NOMO-1 (cell line): ENCODE data around the gene TMEM14A.
"Not testable (repeated sequence)": the region's sequence is repeated elsewhere in the genome, so short reads cannot be mapped to it uniquely, and the experiment has no call there.

Experiments used
- DNase-seq, 2 experiments: peaks; one replicate each; lab custom pipeline; 2025; ENCODE audit not compliant: unreplicated experiment in 2 of 2; lab: John Stamatoyannopoulos, UW

The TMEM14A gene

DNA sequence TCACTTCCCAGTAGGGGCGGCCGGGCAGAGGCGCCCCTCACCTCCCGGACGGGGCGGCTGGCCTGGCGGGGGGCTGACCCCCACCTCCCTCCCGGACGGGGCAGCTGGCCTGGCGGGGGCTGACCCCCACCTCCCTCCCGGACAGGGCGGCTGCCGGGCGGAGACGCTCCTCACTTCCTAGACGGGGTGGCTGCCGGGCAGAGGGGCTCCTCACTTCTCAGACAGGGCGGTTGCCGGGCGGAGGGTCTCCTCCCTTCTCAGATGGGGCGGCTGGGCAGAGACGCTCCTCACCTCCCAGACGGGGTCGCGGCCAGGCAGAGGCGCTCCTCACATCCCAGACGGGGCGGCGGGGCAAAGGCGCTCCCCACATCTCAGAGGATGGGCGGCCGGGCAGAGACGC is 15.0 kb upstream of the TMEM14A start:
- not testable (repeated sequence) for DNase-seq

DNA sequence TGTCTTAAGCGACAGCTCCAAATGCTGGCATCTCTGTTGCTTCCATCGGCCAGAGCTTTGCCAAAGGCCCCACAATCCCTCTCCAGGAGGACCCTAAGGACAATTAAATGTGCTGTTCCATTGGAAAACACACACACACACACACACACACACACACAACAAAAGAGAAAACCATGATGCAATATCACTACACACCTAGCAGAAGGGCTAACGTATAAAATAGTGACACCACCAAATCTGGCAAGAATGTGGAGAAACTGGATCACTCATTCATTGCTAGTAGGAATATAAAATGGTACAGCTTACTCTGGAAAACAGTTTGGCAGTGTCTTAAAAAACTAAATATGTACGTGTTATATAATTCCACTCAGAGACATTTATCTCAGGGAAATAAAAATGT is 13.0 kb upstream of the TMEM14A start:
- no peak for DNase-seq

- DNase-seq: no peak
Observed at GRCh38 chr6:52661551-52661950, 9.4 kb upstream of the TMEM14A start.

DNA sequence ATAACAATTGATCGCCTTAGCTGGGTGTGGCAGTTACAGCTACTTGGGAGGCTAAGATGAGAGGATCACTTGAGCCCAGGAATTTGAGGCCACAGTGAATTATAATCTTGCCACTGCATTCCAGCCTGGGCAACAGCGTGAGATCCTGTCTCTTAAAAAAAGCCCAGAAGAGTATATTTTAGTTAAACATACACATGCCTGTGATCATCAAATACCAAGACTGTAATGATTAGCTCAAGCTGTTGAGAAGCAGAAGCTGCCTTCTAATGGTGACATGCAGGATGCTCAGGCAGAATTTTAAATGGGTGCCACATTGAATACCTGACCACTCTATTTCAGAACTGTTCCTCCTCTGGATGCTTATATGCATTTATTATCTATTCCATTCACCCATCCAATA is 8.9 kb upstream of the TMEM14A start:
- no peak for DNase-seq

GRCh38 chr6:52663120-52663935 is 7.6 kb upstream of the TMEM14A start:
- DNase-seq: peak; percentile 66 to 86

DNA sequence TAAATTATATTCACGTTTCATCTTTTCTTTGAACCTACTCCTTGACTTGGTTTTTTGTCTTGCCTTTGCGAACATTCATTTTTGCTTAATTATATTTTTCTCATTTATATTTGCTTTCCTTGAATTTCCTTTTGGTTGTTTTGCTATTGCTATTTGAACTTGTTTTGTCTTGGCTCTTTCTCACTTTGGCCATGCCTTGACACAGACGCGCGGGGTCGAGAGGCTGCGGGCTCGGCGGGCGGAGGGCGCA is 7.1 kb upstream of the TMEM14A start:
- DNase-seq: no peak

DNA sequence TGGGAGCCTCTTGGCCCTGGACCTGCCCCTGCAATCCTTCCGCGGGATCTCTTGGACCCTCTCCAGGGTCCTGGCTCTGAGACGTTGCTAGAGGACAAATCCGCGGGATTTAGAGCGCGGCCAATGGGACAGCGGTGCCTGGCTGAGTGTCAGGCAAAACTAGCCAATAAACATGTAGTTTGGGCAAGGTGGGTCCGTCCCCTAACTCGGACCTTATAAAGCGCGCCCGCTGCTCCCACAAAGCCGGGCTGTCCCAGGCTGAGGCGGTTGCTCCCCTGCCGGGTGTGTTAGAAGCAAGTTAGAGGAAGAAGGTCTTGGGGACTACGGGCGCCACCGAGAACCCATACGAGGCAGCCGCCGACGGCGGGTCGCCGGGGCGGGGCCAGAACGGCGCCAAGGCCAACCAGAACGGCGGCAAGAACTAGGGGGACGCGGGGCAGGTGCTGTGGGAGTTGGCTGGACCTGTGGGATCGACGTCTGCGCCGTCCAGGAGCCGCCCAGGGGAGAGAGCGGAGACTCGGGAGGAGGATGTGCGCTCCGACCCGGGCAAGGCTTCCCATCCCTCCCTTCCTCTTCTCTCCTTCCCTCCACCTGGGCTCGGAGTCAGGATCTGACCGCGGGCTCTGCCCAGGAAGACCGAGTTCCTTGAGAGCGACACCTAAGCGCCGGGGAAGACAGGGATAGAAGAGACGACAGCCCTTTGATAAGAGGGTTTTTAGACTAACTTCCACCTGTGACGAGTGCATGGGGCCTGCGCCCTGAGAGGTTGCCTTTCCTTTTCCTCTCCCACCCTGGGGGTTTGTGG is 6.5 kb upstream of the TMEM14A start:
- DNase-seq: peak; percentile 88 to 90

DNA sequence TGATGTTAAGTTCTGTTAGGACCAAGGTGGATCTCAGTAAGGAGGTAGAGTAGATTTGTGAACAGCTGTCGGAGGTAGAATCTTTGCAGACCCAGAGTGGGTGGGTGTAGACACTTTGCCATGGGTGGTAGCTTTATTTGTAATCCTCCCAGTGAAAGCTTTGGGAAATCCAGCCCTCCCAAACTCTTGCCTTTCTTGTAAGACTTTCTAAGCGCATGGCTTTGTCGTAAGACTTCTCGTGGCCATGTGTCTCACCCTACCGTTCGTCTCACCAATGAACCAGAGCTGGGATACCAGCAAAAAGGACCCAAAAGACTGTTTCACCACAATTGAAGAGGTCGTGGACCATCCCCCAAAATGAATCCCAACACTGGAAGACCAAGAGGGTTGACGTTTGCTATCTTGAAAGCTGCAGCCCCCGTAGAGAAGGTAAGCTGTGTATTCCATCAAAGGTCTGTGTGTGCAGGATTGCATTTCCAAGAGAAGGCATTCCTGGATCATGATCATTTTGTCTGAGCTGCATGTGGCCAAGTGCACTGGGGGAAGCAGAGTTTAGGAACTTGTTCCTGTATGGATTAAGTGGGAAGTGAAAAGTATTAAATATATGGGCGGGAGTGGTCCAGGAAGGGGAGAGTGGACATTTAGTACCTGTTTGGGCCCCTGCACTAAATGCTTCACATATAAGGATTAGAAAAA is 5.8 kb upstream of the TMEM14A start:
- DNase-seq: no peak

GRCh38 chr6:52666071-52666470 is 4.8 kb upstream of the TMEM14A start:
- DNase-seq: no peak

DNA sequence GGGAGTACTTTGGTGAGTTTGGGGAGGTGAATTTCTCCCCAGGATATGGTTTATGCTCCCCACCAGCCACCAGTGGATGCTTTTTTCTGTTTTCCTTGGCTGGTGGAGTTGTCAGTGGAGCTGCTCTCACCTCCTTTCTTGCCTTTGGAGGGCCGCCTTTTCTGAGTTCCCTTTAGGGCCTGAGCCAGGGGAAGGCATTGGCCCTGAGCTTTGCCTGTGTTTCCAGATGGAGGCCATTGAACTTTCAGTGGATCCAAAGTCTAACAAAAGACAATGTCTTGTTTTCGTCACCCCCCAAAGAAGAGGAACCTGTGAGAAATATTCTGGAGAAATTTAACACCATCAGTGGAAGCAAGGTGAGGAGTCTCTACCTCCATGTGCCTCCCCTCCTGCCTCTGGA is 4.4 kb upstream of the TMEM14A start:
- DNase-seq: no peak

DNA sequence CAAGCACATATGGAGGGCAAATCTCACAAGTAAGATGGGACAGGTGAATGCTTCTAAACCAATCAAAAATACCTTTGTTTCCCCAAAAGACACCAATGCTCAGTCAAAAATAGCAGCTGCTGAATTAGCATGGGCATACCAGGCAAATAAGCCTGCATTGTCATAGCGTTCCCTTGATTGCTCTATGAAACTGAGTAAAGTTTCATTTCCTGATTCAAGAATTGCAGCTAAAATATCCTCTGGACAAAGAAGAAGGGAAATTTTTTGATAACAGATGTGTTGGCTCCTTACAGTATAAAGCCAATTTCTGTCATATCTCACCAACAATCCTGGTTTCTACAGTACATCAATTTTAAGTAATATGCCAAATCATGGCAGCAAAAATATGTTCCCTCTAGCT is 3.3 kb upstream of the TMEM14A start:
- peak in 1 of 2 experiments; percentile 45 for DNase-seq

- no peak for DNase-seq
Observed at GRCh38 chr6:52671676-52672075, 763 bp downstream of the TMEM14A start.

DNA sequence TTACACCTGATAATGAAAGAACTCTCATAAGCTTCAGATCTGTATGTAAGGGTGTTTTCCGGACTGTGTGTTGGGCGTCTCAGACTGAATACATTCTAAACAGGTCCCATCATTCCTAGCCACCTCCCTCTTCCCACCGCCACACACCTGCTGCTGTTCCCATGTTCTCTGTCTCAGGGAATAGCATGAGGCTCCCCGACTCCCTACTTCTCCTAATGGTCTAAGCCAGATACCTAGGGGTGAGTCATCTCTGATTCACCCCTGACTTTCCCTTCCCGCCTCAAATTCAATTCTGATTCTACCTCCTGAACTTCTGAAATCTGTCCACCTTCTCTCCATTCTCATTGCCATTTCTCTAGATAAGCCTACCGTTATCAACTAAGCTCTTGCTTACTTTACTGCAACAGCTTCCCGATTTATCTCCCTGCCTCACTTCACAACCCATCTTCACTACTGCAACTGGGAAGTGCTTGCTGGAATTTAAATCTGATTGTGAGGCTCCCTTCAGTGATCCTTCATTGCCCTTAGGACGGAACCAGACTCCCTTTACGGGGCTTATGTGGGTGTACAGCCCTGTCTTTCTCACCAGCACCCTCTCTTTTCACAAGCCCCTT is 1.6 kb downstream of the TMEM14A start:
- DNase-seq: no peak

GRCh38 chr6:52674666-52675065 is 3.8 kb downstream of the TMEM14A start:
- DNase-seq: no peak

DNA sequence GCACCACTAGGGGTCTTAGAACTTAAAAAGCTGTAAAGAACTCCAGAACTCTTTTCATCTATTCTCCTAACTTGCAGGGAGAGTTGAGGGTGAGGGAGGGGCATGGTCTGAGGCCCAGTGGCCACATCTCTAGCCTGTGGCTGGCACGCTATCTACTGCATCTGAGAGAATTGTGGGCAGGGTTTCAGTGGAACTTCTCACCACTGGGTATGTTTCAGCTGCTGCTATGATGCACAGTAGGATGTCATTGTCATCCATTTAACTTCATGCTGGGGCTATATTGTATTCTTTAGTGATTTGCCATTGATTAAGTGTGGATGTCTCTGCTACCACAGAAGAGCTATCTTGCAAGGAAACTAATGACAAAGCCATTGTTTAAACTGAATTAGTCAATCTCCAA is 4.5 kb downstream of the TMEM14A start:
- no peak for DNase-seq

GRCh38 chr6:52676631-52677030 is 5.7 kb downstream of the TMEM14A start:
- not testable (repeated sequence) for DNase-seq

DNA sequence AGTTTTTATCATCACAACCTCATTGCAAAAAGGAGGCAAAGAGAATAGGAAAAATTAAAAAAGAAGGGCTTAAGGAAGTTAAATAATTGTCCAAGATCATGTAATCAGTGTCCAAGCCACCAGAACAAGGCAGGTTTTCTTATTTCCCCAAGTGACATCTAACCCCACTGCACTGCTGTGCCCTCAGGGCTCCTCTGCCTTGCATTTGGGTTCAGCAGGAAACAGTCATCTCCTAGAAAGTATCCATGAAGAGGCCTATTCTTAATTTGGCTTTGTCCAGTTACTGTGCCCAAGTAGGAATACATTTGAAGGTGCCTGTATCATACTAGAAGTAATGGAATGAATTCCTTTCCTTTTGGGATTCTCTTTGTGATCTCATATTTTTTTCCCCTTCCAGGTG is 10.5 kb downstream of the TMEM14A start:
- DNase-seq: no peak

DNA sequence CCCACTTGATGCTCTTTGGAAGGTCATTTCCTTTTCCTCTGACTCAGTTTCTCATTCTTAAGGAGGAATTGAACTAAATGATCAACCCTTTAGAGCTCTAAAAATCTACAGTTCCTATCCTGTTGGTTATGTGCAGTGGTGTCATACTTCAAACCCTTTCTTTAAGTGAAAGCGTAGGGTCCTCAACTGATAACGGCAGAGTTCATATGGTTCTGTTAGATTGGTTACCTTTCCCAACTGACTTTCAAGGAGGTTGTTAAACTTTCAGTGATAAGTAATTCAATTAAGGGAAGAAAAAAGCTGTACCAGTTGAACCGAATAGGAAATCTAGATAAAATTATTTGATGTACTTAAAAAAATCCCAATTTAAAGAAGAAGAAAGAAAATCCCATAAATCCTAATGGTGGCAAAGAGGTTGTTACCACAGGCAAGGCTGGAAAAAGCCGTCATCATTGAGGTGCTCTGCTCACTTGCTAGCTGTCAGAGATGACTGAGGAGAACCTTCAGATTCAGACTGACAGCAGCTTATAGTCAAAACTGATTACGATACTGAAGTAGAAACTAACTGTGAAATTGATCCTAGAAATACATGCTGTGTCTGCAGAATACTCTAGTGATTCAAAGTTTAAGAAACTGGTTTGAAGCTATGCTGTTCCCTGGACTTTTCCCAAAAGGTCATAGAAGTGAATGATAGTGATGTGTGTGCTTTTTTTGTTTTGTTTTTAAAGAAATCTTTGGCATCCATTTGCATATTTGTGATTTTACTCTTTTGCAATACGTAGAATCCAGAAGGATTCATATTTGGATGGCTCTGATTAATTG is 16.2 kb downstream of the TMEM14A start:
- DNase-seq: no peak

GRCh38 chr6:52689857-52690256 is 18.9 kb downstream of the TMEM14A start:
- no peak for DNase-seq

DNA sequence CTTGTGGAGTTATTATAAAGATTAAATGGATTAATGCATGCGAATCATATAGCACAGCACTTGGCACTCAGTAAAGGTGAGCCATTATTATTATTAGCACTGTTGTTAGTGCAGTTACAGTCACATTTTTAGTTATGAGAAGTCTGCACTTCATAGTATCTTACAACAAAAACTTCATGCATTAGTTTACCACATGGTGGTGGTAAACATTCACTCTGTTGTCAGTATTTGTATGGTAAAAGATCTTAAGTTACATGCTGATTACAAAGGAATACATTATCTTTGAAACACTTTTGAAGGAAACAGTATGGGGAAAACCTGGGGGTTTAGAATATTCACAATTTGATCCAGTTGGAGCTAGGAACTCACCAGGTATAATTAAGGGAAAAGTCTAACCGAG is 20.8 kb downstream of the TMEM14A start:
- no peak for DNase-seq

DNA sequence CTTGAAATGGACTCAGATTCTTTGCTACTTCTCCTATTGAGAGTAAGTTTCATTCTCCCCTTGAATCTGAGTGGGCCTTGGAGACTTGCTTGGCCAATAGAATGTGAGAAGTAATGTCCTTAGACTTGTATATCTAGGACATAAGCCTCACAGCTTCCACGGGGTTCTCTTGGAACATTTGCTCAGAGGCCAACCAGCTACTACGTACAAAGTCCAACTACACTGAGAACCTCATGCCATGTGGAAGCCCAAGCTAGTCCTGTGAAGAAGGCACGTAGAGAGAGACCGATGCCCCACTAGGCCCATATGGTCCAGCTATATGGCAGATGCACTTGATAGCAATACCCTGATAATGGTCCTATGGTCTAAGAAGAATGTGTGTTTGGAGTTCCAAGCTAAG is 22.9 kb downstream of the TMEM14A start:
- no peak for DNase-seq
